Tibial nerve (tissue), 4 donors: ENCODE measurements around the gene CHURC1.

ENCODE experiments used
- CTCF ChIP-seq, 5 experiments: fragments of 200-600 bp in 3 of 5; fragments of 450-650 bp in 2 of 5; sonication (generic) in 3 of 5; IDR thresholded peaks; one replicate each; pipeline ENCODE4 v1.5.1; 2016 to 2019; ENCODE audit warnings: antibody characterized with exemption in 5 of 5, mild to moderate bottlenecking in 3 of 5, moderate library complexity in 2 of 5
- EP300 ChIP-seq, 2 donors: sonication (generic); formaldehyde crosslinking; IDR thresholded peaks; one replicate each; pipeline ENCODE4 v1.6.1; 2017; ENCODE audit warnings: antibody characterized with exemption in 2 of 2, mild to moderate bottlenecking in 1 of 2
- POLR2A ChIP-seq, 2 donors: fragments of 450-650 bp; IDR thresholded peaks; one replicate each; pipeline ENCODE4 v1.6.1; 2017; ENCODE audit warnings: antibody characterized with exemption in 2 of 2, mild to moderate bottlenecking in 2 of 2, moderate library complexity in 2 of 2

- TF ChIP-seq CTCF (IDR thresholded peaks at IDR 0.05), result no peak
- no peak for TF ChIP-seq POLR2A (IDR thresholded peaks at IDR 0.05)
- no peak for TF ChIP-seq EP300 (IDR thresholded peaks at IDR 0.05)
Observed at GRCh38 chr14:64973026-64973442, 58.8 kb downstream of the CHURC1 start.
